ENCODE results near the gene CCDC102A. TPM values are rescaled to one million over a fixed set of nuclear protein-coding genes. Genes with fewer than 3 reads are reported as not detected.

Gene CCDC102A
- total and polyA plus RNA-seq, 2 of the 13 experiments (the other 11 are each of a cell fraction or from before 2014, with no cell fraction given), result 2.1 to 2.8 TPM

GRCh38 chr16:57471852-57472664 lies 64.3 kb downstream of the CCDC102A start (continued):
- no peak for TF ChIP-seq SNAI1 (CRISPR knock-in tag; IDR thresholded peaks at IDR 0.05; ENCODE audit: borderline replicate concordance)
- TF ChIP-seq U2AF1 (optimal IDR thresholded peaks at IDR 0.05; ENCODE audit: low read depth, low read length), result no peak
- TF ChIP-seq CEBPG (CRISPR knock-in tag; IDR thresholded peaks at IDR 0.05), result 0 out of 2 replicates have a peak, but pooled peaks have one; percentile 9
- peak; percentile 75; the same call in 1 of the 2 replicates for TF ChIP-seq ZBTB21 (CRISPR knock-in tag; IDR thresholded peaks at IDR 0.05)
- TF ChIP-seq CENPX (CRISPR knock-in tag; IDR thresholded peaks at IDR 0.05), result no peak
- TF ChIP-seq FOXO1 (CRISPR knock-in tag; IDR thresholded peaks at IDR 0.05), result no peak; the same call in 1 of the 2 replicates
- peak; percentile 78; the same call in 1 of the 2 replicates for TF ChIP-seq KDM4B (CRISPR knock-in tag; IDR thresholded peaks at IDR 0.05)
- TF ChIP-seq BRD4 (CRISPR knock-in tag; IDR thresholded peaks at IDR 0.05), result no peak
- no peak for TF ChIP-seq MIER2 (CRISPR knock-in tag; IDR thresholded peaks at IDR 0.05)
- TF ChIP-seq ZNF737 (CRISPR knock-in tag; IDR thresholded peaks at IDR 0.05; ENCODE audit: borderline replicate concordance), result no peak
- TF ChIP-seq PLSCR1 (CRISPR knock-in tag; IDR thresholded peaks at IDR 0.05; ENCODE audit: borderline replicate concordance), result no peak
- no peak for TF ChIP-seq ZNF10 (CRISPR knock-in tag; IDR thresholded peaks at IDR 0.05; ENCODE audit: borderline replicate concordance, low read depth)
- TF ChIP-seq, protein P1, sequence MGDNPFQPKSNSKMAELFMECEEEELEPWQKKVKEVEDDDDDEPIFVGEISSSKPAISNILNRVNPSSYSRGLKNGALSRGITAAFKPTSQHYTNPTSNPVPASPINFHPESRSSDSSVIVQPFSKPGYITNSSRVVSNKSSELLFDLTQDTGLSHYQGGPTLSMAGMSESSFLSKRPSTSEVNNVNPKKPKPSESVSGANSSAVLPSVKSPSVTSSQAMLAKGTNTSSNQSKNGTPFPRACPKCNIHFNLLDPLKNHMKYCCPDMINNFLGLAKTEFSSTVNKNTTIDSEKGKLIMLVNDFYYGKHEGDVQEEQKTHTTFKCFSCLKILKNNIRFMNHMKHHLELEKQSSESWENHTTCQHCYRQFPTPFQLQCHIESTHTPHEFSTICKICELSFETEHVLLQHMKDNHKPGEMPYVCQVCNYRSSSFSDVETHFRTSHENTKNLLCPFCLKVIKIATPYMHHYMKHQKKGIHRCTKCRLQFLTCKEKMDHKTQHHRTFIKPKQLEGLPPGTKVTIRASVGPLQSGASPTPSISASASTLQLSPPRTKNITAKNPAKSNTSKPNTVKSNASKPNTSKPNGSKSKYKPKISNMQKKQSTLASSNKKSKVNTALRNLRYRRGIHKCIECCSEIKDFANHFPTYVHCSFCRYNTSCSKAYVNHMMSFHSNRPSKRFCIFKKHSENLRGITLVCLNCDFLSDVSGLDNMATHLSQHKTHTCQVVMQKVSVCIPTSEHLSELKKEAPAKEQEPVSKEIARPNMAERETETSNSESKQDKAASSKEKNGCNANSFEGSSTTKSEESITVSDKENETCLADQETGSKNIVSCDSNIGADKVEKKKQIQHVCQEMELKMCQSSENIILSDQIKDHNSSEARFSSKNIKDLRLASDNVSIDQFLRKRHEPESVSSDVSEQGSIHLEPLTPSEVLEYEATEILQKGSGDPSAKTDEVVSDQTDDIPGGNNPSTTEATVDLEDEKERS (CRISPR knock-in tag; IDR thresholded peaks at IDR 0.05), result no peak
- TF ChIP-seq ZFY (CRISPR knock-in tag; IDR thresholded peaks at IDR 0.05), result peak; percentile 39; the same call in 1 of the 2 replicates
- no peak for TF ChIP-seq CEBPZ (IDR thresholded peaks at IDR 0.05; ENCODE audit: low read length)
- TF ChIP-seq KLF9 (CRISPR knock-in tag; IDR thresholded peaks at IDR 0.05; ENCODE audit: low read depth), result no peak
- TF ChIP-seq ATM (IDR thresholded peaks at IDR 0.05; ENCODE audit: borderline replicate concordance), result no peak
- no peak for TF ChIP-seq ZNF34 (CRISPR knock-in tag; IDR thresholded peaks at IDR 0.05; ENCODE audit: borderline replicate concordance)
- TF ChIP-seq ZEB1 (IDR thresholded peaks at IDR 0.05; ENCODE audit: insufficient replicate concordance, low read depth), result no peak
- TF ChIP-seq ZUFSP (CRISPR knock-in tag; IDR thresholded peaks at IDR 0.05; ENCODE audit: borderline replicate concordance), result no peak
- peak; percentile 39; the same call in 1 of the 2 replicates for TF ChIP-seq ZKSCAN8 (CRISPR knock-in tag; IDR thresholded peaks at IDR 0.05; ENCODE audit: borderline replicate concordance)

Data from HepG2 (cell line).